K562 (cell line): Measurements from ENCODE around the gene ZDHHC8. TPM values are rescaled to one million over a fixed set of nuclear protein-coding genes. Genes with fewer than 3 reads are reported as not detected.
A peak's percentile ranks its signal among the peaks of the same experiment; 100 is the strongest.

Source experiments
- POLR2B ChIP-seq: fragments of 450-650 bp; IDR thresholded peaks from 2 replicates; pipeline ENCODE4 v1.6.1; 2018; ENCODE audit warnings: low read depth; ENCODE audit not compliant: partially characterized antibody
- SFPQ ChIP-seq: fragments of 200-400 bp; formaldehyde crosslinking; IDR thresholded peaks from 2 replicates; pipeline ENCODE4 v1.6.1; 2017; ENCODE audit warnings: mild to moderate bottlenecking, low read depth, low read length, moderate library complexity
- THAP12 ChIP-seq: fragments of 250-450 bp; sonication (Bioruptor Pico); IDR thresholded peaks from 2 replicates; pipeline ENCODE4 v1.9.0; 2021; ENCODE audit warnings: mild to moderate bottlenecking, inconsistent platforms
- ZNF699 ChIP-seq: fragments of 250-450 bp; sonication (Bioruptor Pico); IDR thresholded peaks from 2 replicates; pipeline ENCODE4 v1.8.0; 2021; ENCODE audit warnings: mild to moderate bottlenecking, moderate library complexity; ENCODE audit not compliant: insufficient replicate concordance
- polyA plus RNA-seq, 8 experiments: library from polyadenylated mRNA; depleted of rRNA in 4 of 8; stranded (reverse) in 5 of 8; unstranded in 3 of 8; fragments of >200 nt; fragmentation: Nextera tagmentation in 2 of 8; fragmentation: Illumina TruSeq in 1 of 8; extraction: Ambion mirVana in 2 of 8; extraction: Trizol in 1 of 8; gene quantifications; 2 replicates each; pipeline versions ENCODE4 v1.2.1 to v1.2.3, GENCODE V29; 2011 to 2014; ENCODE audit warnings: inconsistent platforms in 1 of 8, missing spikeins in 1 of 8
- total RNA-seq, 7 experiments: library from RNA; depleted of rRNA in 6 of 7; stranded (reverse); fragments of >200 nt in 6 of 7; fragmentation: Illumina TruSeq in 2 of 7; extraction: Trizol in 2 of 7; gene quantifications; 2 replicates each; pipeline versions ENCODE4 v1.2.1 to v1.2.3, GENCODE V29; 2011 to 2021; ENCODE audit warnings: low replicate concordance in 1 of 7

ZDHHC8 gene
- total and polyA plus RNA-seq, 9 of the 15 experiments (the other 6 are each of a cell fraction or from before 2014, with no cell fraction given) = 0.04 to 109 (median 16.4) TPM

- TF ChIP-seq ZNF699 = peak; percentile 69
- no peak for TF ChIP-seq POLR2B
- 0 out of 2 replicates have a peak, but pooled peaks have one; percentile 10 for TF ChIP-seq THAP12 (CRISPR knock-in tag)
- TF ChIP-seq SFPQ = no peak
Observed at GRCh38 chr22:20130319-20130718, 1.3 kb upstream of the ZDHHC8 start (continued).
